Prostate gland (tissue), 2 donors: ENCODE results near the gene PCDHGB2. TPM values are rescaled to one million over a fixed set of nuclear protein-coding genes. Genes with fewer than 3 reads are reported as not detected.
"Not testable (repeated sequence)": the region's sequence is repeated elsewhere in the genome, so short reads cannot be mapped to it uniquely, and the experiment has no call there.

ENCODE experiments used
- DNase-seq: peaks from one replicate; pipeline ENCODE4 v3.0.0-alpha.2; 2019; ENCODE audit warnings: low spot score
- H3K27ac ChIP-seq, 2 donors: fragments of 200-600 bp; sonication (generic); 2 replicates each; pipeline ENCODE4 v1.5.1; 2017 to 2019
- H3K27me3 ChIP-seq: fragments of 200-600 bp; sonication (generic); replicated peaks from 2 replicates; pipeline ENCODE4 v1.5.1; 2019; ENCODE audit not compliant: insufficient read depth
- H3K36me3 ChIP-seq, 2 donors: fragments of 200-600 bp; sonication (generic); 1 replicate in 1 of 2; 2 replicates in 1 of 2; pipeline versions ENCODE4 v1.5.1 to v1.8.1; 2017 to 2019
- H3K4me1 ChIP-seq: fragments of 200-600 bp; sonication (generic); replicated peaks from 2 replicates; pipeline ENCODE4 v1.5.1; 2019
- H3K4me3 ChIP-seq, 2 donors: fragments of 200-600 bp; sonication (generic); 2 replicates each; pipeline ENCODE4 v1.5.1; 2017 to 2019
- H3K9me3 ChIP-seq: fragments of 200-600 bp; sonication (generic); 2 replicates; pipeline ENCODE4 v1.5.1; 2017
- POLR2A ChIP-seq: fragments of 450-650 bp; IDR thresholded peaks from one replicate; pipeline ENCODE4 v1.6.1; 2016; ENCODE audit warnings: antibody characterized with exemption, mild to moderate bottlenecking
- POLR2AphosphoS5 ChIP-seq: sonication (generic); formaldehyde crosslinking; IDR thresholded peaks from one replicate; pipeline ENCODE4 v1.6.1; 2017; ENCODE audit warnings: antibody characterized with exemption
- WGBS: methylation state at CpG from one replicate; pipeline ENCODE4 v1.1.5; 2018; 5-methylcytosine and 5-hydroxymethylcytosine counted together
- intact Hi-C: fragments of 100-400 bp; cut with DNase I; formaldehyde crosslinking; loops from one replicate; pipeline ENCODE4 v1.14.2; 2022
- total RNA-seq, 2 donors: library from RNA; depleted of rRNA; stranded (reverse); fragments of >200 nt; gene quantifications; one replicate each; pipeline ENCODE4 v1.1.0, GENCODE V29; 2016
- TF ChIP-seq, protein P1 (sequence below), 4 experiments: fragments of 200-600 bp in 2 of 4; fragments of 450-650 bp in 2 of 4; sonication (generic) in 2 of 4; IDR thresholded peaks; 1 replicate in 3 of 4; 2 replicates in 1 of 4; pipeline ENCODE4 v1.5.1; 2016 to 2019; ENCODE audit warnings: antibody characterized with exemption in 4 of 4, mild to moderate bottlenecking in 2 of 4, moderate library complexity in 2 of 4

The PCDHGB2 gene
- total RNA-seq, 2 donors from 2014 or later: 5.3 to 10.5 TPM

DNA sequence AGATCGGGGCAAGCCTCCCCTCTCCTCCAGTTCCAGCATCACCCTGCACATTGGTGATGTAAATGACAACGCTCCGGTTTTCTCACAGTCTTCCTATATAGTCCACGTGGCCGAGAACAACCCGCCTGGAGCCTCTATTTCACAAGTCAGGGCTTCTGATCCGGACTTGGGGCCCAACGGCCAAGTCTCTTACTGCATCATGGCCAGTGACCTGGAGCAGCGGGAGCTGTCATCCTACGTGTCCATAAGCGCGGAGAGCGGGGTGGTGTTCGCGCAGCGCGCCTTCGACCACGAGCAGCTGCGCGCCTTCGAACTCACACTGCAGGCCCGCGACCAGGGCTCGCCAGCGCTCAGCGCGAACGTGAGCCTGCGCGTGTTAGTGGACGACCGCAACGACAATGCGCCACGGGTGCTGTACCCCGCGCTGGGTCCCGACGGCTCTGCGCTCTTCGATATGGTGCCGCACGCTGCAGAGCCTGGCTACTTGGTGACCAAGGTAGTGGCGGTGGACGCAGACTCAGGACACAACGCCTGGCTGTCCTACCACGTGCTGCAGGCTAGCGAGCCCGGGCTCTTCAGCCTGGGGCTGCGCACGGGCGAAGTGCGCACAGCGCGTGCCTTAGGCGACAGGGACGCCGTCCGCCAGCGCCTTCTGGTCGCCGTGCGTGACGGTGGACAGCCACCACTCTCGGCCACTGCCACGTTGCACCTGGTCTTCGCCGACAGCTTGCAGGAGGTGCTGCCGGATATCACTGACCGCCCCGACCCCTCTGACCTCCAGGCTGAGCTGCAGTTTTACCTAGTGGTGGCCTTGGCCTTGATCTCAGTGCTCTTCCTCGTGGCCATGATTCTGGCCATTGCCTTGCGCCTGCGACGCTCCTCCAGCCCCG lies 29.6 kb downstream of the PCDHGB2 start:
- no peaks in the 10 kb centered on the region for H3K36me3 ChIP-seq
- H3K4me3 ChIP-seq: no peak overlapping the region
- 35% methylated on average over 77 of the region's 77 CpGs for WGBS
- intact Hi-C loops: no loop called here
- TF ChIP-seq POLR2A (no peak), POLR2AphosphoS5 (no peak)
- TF ChIP-seq, protein P1, sequence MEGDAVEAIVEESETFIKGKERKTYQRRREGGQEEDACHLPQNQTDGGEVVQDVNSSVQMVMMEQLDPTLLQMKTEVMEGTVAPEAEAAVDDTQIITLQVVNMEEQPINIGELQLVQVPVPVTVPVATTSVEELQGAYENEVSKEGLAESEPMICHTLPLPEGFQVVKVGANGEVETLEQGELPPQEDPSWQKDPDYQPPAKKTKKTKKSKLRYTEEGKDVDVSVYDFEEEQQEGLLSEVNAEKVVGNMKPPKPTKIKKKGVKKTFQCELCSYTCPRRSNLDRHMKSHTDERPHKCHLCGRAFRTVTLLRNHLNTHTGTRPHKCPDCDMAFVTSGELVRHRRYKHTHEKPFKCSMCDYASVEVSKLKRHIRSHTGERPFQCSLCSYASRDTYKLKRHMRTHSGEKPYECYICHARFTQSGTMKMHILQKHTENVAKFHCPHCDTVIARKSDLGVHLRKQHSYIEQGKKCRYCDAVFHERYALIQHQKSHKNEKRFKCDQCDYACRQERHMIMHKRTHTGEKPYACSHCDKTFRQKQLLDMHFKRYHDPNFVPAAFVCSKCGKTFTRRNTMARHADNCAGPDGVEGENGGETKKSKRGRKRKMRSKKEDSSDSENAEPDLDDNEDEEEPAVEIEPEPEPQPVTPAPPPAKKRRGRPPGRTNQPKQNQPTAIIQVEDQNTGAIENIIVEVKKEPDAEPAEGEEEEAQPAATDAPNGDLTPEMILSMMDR (IDR thresholded peaks at IDR 0.05): no peak
- no peak for DNase-seq
- H3K27ac ChIP-seq: no peak overlapping the region
- peaks cover 4% of the 10 kb centered on the region for H3K27me3 ChIP-seq
- H3K9me3 ChIP-seq: no peaks in the 10 kb centered on the region
- H3K4me1 ChIP-seq: no peaks in the 10 kb centered on the region

DNA sequence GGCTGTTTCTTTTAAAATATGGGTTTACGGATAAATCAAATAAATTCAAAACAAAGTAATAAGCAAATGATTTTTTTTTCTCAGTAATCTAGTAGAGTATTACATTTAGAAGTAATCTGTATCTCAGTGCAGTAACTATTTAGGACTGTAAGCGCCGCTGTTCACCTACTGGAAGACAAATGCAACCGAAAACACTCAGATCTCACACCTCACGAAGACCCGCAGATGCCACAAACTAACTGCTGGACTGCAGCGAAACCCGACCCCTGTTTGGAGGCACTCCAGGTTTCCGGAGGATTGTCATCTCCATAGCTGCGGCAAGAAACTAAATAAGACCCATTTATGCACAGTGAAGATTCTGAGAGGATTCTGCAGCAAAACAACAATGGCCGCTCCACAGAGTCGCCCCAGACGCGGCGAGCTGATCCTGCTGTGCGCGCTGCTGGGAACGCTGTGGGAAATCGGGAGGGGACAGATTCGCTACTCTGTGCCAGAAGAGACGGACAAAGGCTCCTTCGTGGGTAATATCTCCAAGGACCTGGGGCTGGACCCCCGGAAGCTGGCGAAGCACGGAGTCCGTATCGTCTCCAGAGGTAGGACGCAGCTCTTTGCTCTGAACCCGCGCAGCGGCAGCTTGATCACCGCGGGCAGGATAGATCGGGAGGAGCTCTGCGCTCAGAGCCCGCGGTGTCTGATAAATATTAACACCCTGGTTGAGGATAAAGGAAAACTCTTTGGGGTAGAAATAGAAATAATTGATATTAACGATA lies 32.8 kb downstream of the PCDHGB2 start, which contains the start of gene PCDHGA8:
Gene PCDHGA8, plus strand, starts transcription at position 205 of the 770 bp plus-strand sequence. Its CDS starts 181 bp downstream, at position 386.
- 26% methylated on average over 38 of the region's 38 CpGs for WGBS
- no peaks in the 10 kb centered on the region for H3K9me3 ChIP-seq

DNA sequence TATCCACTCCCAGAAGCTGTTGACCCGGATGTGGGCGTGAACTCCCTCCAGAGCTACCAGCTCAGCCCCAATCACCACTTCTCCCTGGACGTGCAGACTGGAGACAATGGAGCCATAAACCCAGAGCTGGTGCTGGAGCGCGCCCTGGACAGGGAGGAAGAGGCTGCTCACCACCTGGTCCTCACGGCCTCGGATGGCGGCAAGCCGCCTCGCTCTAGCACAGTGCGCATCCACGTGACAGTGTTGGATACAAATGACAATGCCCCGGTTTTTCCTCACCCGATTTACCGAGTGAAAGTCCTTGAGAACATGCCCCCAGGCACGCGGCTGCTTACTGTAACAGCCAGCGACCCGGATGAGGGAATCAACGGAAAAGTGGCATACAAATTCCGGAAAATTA lies 33.5 kb downstream of the PCDHGB2 start:
- H3K4me3 ChIP-seq: no peak overlapping the region
- intact Hi-C loops: no loop called here
- H3K9me3 ChIP-seq: no peaks in the 10 kb centered on the region
- H3K4me1 ChIP-seq: no peaks in the 10 kb centered on the region
- H3K27ac ChIP-seq: no peak overlapping the region
- H3K36me3 ChIP-seq: no peaks in the 10 kb centered on the region
- DNase-seq: no peak
- TF ChIP-seq POLR2AphosphoS5 (no peak), POLR2A (no peak)
- TF ChIP-seq, protein P1 (IDR thresholded peaks at IDR 0.05): no peak
- 35% methylated on average over 21 of the region's 21 CpGs for WGBS
- peaks cover 6% of the 10 kb centered on the region for H3K27me3 ChIP-seq

More for the DNA sequence above, 32.8 kb downstream of the PCDHGB2 start, which contains the start of gene PCDHGA8:
- TF ChIP-seq POLR2AphosphoS5: no peak
- TF ChIP-seq POLR2A: no peak
- TF ChIP-seq, protein P1 (IDR thresholded peaks at IDR 0.05): no peak
- H3K27ac ChIP-seq: no peak within 1 kb of the TSS
- no peaks in the 10 kb centered on the region for H3K4me1 ChIP-seq
- peaks cover 6% of the 10 kb centered on the region for H3K27me3 ChIP-seq
- intact Hi-C loops: no loop called here
- DNase-seq: no peak
- H3K36me3 ChIP-seq: no peaks in the 10 kb centered on the region
- no peak within 1 kb of the TSS for H3K4me3 ChIP-seq

DNA sequence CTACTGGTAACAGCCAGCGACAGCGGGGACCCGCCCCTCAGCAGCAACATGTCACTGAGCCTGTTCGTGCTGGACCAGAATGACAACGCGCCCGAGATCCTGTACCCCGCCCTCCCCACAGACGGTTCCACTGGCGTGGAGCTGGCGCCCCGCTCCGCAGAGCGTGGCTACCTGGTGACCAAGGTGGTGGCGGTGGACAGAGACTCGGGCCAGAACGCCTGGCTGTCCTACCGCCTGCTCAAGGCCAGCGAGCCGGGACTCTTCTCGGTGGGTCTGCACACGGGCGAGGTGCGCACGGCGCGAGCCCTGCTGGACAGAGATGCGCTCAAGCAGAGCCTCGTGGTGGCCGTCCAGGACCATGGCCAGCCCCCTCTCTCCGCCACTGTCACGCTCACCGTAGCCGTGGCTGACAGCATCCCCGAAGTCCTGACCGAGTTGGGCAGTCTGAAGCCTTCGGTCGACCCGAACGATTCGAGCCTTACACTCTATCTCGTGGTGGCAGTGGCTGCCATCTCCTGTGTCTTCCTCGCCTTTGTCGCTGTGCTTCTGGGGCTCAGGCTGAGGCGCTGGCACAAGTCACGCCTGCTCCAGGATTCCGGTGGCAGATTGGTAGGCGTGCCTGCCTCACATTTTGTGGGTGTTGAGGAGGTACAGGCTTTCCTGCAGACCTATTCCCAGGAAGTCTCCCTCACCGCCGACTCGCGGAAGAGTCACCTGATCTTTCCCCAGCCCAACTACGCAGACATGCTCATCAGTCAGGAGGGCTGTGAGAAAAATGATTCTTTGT lies 34.8 kb downstream of the PCDHGB2 start:
- H3K27me3 ChIP-seq, H3K36me3 ChIP-seq, H3K4me3 ChIP-seq, H3K4me1 ChIP-seq, intact Hi-C loops, H3K9me3 ChIP-seq, DNase-seq, H3K27ac ChIP-seq: not testable (repeated sequence)
- WGBS: 29% methylated on average over 40 of the region's 53 CpGs
